Fibroblast of lung (primary cell): ENCODE results near the gene UBR3. TPM values are rescaled to one million over a fixed set of nuclear protein-coding genes. Genes with fewer than 3 reads are reported as not detected.

Experiments used
- DNase-seq, 2 donors: peaks; one replicate each; pipeline versions ENCODE4 v3.0.0 to v3.0.0-alpha.2; 2010; ENCODE audit warnings: low read depth in 2 of 2
- H2AFZ ChIP-seq: 2 replicates; pipeline ENCODE4 v1.5.1; 2012; ENCODE audit warnings: low read length, control low read depth, inconsistent platforms
- H3K27ac ChIP-seq: 2 replicates; pipeline ENCODE4 v1.5.1; 2011; ENCODE audit warnings: low read length, control low read depth; ENCODE audit not compliant: insufficient read depth
- H3K27me3 ChIP-seq: 2 replicates; pipeline ENCODE4 v1.5.1; 2011; ENCODE audit warnings: mild to moderate bottlenecking, low read length; ENCODE audit not compliant: control insufficient read depth, insufficient read depth
- H3K36me3 ChIP-seq: 2 replicates; pipeline ENCODE4 v1.5.1; 2011; ENCODE audit warnings: low read length; ENCODE audit not compliant: control insufficient read depth, insufficient read depth
- H3K4me1 ChIP-seq: 2 replicates; pipeline ENCODE4 v1.5.1; 2011; ENCODE audit warnings: low read length; ENCODE audit not compliant: control insufficient read depth, insufficient read depth; ENCODE audit errors: extremely low read depth
- H3K4me2 ChIP-seq: 2 replicates; pipeline ENCODE4 v1.5.1; 2011; ENCODE audit warnings: low read length, control low read depth; ENCODE audit not compliant: insufficient read depth; ENCODE audit errors: extremely low read depth
- H3K4me3 ChIP-seq, 4 experiments: fragments of 200-600 bp in 1 of 4; sonication (generic) in 1 of 4; replicated peaks in 1 of 4; 2 replicates each; pipeline ENCODE4 v1.5.1; 2011 to 2016; ENCODE audit warnings: low read length in 4 of 4, low read depth in 3 of 4, mild to moderate bottlenecking in 3 of 4, control low read depth in 2 of 4, inconsistent platforms in 1 of 4, mixed read lengths in 1 of 4; ENCODE audit not compliant: insufficient read depth in 1 of 4; ENCODE audit errors: control extremely low read depth in 1 of 4
- H3K79me2 ChIP-seq: 2 replicates; pipeline ENCODE4 v1.5.1; 2012; ENCODE audit warnings: mild to moderate bottlenecking, low read length, inconsistent platforms; ENCODE audit not compliant: control insufficient read depth, insufficient read depth
- H3K9ac ChIP-seq: 2 replicates; pipeline ENCODE4 v1.5.1; 2011; ENCODE audit warnings: mild to moderate bottlenecking, low read length, control low read depth; ENCODE audit not compliant: insufficient read depth
- H3K9me3 ChIP-seq: 2 replicates; pipeline ENCODE4 v1.5.1; 2012; ENCODE audit warnings: low read depth, low read length; ENCODE audit not compliant: control insufficient read depth, insufficient read depth
- H4K20me1 ChIP-seq: 2 replicates; pipeline ENCODE4 v1.5.1; 2011; ENCODE audit warnings: low read length; ENCODE audit not compliant: control insufficient read depth, insufficient read depth; ENCODE audit errors: extremely low read depth
- EZH2 ChIP-seq: IDR thresholded peaks from 2 replicates; pipeline ENCODE4 v1.5.1; 2012; ENCODE audit warnings: low read length, control low read depth, mild to moderate bottlenecking; ENCODE audit errors: missing control alignments
- polyA plus RNA-seq, 2 donors: library from polyadenylated mRNA; depleted of rRNA in 1 of 2; stranded (reverse) in 1 of 2; unstranded in 1 of 2; fragments of >200 nt; gene quantifications; 2 replicates each; pipeline ENCODE4 v1.2.1, GENCODE V29; 2011 to 2012; ENCODE audit warnings: missing spikeins in 1 of 2
- total RNA-seq: library from RNA; depleted of rRNA; stranded (reverse); fragments of >200 nt; gene quantifications from 2 replicates; pipeline ENCODE4 v1.2.1, GENCODE V29; 2014
- TF ChIP-seq, protein P1 (sequence below), 2 donors: IDR thresholded peaks in 1 of 2; conservative IDR thresholded peaks in 1 of 2; 1 replicate in 1 of 2; 2 replicates in 1 of 2; pipeline ENCODE4 v1.5.1; 2011 to 2012; ENCODE audit warnings: low read length in 2 of 2, control low read depth in 1 of 2, inconsistent platforms in 1 of 2, low read depth in 1 of 2, mild to moderate bottlenecking in 1 of 2

UBR3 gene
- total and polyA plus RNA-seq, 2 donors (not counting 1 experiment from before 2014, with no cell fraction given), result 21.7 to 39.5 TPM

DNA sequence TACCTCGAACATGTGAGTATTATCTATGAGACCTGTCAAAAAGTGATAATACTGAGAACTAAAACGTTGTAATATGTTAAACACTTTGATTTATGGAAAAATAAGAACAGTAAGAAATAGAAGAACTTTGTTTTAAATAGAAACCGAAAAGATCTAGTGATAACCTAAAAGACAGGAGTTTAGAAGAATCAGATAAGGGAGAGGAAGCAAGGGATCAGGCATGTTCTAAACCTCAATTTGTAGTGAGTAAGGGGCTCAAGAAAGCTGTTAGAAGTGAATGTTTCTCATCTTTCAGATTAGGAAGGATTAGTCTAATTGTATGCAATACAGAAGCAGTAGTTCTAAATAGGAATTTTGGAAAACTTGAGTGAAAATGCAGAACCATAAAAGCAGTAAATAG, 182.0 kb downstream of the UBR3 start:
- H3K9ac ChIP-seq, result no peak overlapping the region
- H4K20me1 ChIP-seq, result no peaks in the 10 kb centered on the region
- no peak overlapping the region for H3K4me3 ChIP-seq
- no peaks in the 10 kb centered on the region for H3K4me1 ChIP-seq
- no peaks in the 10 kb centered on the region for H3K27me3 ChIP-seq
- H2AFZ ChIP-seq, result no peak overlapping the region
- TF ChIP-seq, protein P1, sequence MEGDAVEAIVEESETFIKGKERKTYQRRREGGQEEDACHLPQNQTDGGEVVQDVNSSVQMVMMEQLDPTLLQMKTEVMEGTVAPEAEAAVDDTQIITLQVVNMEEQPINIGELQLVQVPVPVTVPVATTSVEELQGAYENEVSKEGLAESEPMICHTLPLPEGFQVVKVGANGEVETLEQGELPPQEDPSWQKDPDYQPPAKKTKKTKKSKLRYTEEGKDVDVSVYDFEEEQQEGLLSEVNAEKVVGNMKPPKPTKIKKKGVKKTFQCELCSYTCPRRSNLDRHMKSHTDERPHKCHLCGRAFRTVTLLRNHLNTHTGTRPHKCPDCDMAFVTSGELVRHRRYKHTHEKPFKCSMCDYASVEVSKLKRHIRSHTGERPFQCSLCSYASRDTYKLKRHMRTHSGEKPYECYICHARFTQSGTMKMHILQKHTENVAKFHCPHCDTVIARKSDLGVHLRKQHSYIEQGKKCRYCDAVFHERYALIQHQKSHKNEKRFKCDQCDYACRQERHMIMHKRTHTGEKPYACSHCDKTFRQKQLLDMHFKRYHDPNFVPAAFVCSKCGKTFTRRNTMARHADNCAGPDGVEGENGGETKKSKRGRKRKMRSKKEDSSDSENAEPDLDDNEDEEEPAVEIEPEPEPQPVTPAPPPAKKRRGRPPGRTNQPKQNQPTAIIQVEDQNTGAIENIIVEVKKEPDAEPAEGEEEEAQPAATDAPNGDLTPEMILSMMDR (conservative IDR thresholded peaks at IDR 0.05 in 1 of 2, IDR thresholded peaks at IDR 0.05 in 1 of 2; ENCODE audit: low read depth in 1 of 2, low read length in 2 of 2), result no peak
- no peak for TF ChIP-seq EZH2
- no peaks in the 10 kb centered on the region for H3K9me3 ChIP-seq
- no peak overlapping the region for H3K4me2 ChIP-seq
- H3K27ac ChIP-seq, result no peak overlapping the region
- no peak for DNase-seq
- peaks cover 2% of the 10 kb centered on the region for H3K36me3 ChIP-seq
- no peaks in the 10 kb centered on the region for H3K79me2 ChIP-seq

DNA sequence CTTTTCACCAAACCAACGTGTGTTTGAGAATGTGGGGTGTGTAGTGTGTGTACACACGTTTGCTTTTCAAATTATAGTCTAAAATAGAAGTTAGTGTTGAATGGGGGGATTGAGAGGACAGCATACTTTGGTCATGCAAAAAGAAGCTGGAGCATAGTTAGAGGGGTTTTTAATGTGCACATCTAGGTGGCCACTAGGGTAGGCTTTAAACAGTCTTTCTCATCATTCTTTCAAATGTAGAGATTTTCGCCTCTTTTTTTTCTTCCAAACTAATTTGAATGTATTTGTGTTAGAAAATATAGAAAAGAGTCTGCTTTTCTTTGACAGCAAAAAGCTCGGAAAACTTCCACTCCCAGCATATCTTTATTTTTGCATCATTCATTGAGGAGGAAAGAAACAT, 185.5 kb downstream of the UBR3 start:
- DNase-seq, result no peak
- H3K9me3 ChIP-seq, result no peaks in the 10 kb centered on the region
- H3K9ac ChIP-seq, result no peak overlapping the region
- H3K4me3 ChIP-seq, result no peak overlapping the region
- H3K4me2 ChIP-seq, result no peak overlapping the region
- no peak overlapping the region for H3K27ac ChIP-seq
- H2AFZ ChIP-seq, result no peak overlapping the region
- H3K27me3 ChIP-seq, result no peaks in the 10 kb centered on the region
- H3K4me1 ChIP-seq, result no peaks in the 10 kb centered on the region
- TF ChIP-seq, protein P1 (conservative IDR thresholded peaks at IDR 0.05 in 1 of 2, IDR thresholded peaks at IDR 0.05 in 1 of 2; ENCODE audit: low read depth in 1 of 2, low read length in 2 of 2), result no peak
- TF ChIP-seq EZH2, result no peak
- no peaks in the 10 kb centered on the region for H3K79me2 ChIP-seq
- H4K20me1 ChIP-seq, result no peaks in the 10 kb centered on the region
- H3K36me3 ChIP-seq, result peaks cover 2% of the 10 kb centered on the region

DNA sequence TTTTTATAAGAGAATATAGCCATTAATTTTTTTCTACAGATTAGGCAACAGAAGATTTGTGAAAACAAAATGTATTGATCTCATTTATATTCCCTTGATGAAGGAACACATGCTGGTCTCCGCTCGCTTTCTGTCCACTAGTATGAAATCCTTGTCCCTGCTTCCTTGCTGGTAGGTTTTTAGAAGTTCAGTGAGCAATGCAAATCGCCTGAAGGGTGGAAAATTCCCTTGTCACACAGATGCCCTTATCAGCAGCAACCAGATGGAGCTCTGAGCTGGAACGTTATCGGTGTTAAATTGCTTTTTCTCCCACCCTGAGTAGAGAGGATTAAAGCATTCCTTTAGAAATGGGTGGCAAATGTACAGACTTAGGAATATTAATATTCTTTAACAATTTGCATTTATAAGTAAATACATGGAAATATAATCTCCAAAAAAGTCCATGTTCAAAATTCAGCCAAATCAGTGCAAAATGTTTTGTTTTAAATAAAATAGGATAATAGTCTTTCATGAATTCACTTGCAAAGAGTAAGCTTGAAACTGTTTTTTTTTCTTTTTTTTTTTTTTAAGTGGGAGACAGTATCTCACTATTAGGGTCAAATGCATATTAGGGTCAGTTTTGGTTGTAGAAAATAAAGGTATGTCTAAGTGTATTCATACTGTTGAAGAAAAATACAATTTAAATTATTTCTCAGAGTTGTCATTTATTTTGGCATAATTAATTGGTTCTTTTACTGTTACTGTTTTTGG, 186.7 kb downstream of the UBR3 start:
- TF ChIP-seq, protein P1 (conservative IDR thresholded peaks at IDR 0.05 in 1 of 2, IDR thresholded peaks at IDR 0.05 in 1 of 2; ENCODE audit: low read depth in 1 of 2, low read length in 2 of 2), result no peak
- no peak for TF ChIP-seq EZH2
- Histone ChIP-seq H3K27me3 (no peaks in the 10 kb centered on the region), H3K9me3 (no peaks in the 10 kb centered on the region), H4K20me1 (no peaks in the 10 kb centered on the region), H3K9ac (no peak overlapping the region), H2AFZ (no peak overlapping the region), H3K27ac (no peak overlapping the region), H3K36me3 (peaks cover 2% of the 10 kb centered on the region), H3K4me1 (no peaks in the 10 kb centered on the region), H3K4me2 (no peak overlapping the region), H3K4me3 (no peak overlapping the region), H3K79me2 (no peaks in the 10 kb centered on the region)
- peak in 1 of 2 donors; percentile 35 for DNase-seq
